DMS 273 (cell line): ENCODE measurements around the gene PRKAR1B.
"Not testable (repeated sequence)": the region's sequence is repeated elsewhere in the genome, so short reads cannot be mapped to it uniquely, and the experiment has no call there.

Experiments used
- DNase-seq: peaks from one replicate; lab custom pipeline; 2025; ENCODE audit not compliant: unreplicated experiment; lab: John Stamatoyannopoulos, UW

PRKAR1B gene

DNA sequence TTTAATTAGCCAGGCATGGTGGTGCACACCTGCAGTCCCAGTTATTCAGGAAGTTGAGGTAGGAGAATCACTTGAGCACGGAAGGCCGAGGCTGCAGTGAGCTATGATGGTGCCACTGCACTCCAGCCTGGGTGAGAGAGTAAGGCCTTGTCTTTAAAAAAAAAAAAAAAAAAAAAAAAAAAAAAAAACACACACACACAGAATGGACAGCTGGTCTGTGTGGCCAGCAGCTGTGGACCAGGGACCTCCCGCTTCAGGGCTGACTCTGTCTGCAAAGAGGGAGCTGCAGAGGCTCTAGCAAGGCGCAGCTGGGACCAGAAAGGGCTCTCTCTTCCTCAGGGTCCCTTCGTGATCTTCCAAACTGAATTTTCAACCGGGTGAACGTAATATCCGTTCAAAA is 54.2 kb downstream of the PRKAR1B start:
- no peak for DNase-seq

DNA sequence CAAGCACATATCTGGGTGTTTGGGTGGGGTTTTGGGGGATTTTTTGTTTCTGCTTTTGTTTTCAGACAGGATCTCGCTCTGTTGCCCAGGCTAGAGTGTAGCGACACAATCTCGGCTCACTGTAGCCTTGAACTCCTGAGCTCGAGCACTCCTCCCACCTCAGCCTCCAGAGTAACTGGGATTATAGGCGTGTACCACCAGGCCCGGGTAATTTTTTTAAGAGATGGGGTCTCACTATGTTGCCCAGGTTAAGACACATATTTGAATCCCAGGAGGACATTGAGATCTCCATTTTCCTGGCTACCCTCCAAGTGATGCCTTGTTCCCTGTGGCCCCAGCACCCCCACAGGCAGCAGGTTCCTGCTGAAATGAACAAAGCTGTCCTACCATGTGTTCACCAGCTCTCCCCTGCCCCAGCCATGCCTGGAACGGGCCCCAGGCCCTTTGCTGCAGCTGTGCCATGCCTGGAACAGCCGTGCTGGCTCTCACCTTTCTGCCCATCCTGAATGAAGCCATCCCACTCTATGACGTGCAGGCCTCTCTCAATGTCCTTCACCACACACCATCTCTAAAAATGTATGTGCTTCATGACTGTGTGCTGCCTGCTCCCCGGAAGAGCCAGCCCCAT is 55.6 kb downstream of the PRKAR1B start:
- no peak for DNase-seq

DNA sequence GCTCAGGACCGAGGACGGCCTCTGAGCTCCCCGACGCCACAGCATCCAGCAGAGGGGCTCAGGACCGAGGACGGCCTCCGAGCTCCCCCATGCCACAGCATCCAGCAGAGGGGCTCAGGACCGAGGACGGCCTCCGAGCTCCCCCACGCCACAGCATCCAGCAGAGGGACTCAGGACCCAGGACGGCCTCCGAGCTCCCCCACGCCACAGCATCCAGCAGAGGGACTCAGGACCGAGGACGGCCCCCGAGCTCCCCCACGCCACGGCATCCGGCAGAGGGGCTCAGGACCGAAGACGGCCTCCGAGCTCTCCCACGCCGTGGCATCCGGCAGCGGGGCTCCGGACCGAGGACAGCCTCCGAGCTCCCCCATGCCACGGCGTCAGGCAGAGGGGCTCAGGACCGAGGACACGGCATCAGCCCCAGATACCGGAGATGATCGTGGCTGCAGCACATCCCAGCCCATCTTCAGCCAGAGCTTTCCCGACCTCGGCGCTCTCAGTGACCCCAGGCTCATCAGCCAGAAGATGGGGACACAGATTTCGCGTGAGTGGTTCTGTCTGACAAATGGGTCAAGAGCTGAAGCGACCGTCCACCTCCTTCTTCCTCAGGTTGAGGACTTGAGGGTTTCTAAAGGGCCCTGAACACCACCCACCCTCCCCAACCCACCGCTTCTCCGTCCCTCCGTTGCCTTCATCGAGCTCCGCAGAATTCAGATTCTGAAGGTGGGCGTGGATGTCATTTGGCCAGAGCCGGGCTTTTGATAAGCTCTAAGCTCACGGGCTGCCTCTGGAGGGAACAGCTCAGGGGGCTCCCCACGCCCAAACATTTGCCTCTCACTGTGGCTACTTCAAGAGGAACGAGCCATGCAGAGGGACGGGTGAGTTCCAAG is 56.3 kb downstream of the PRKAR1B start:
- no peak for DNase-seq

DNA sequence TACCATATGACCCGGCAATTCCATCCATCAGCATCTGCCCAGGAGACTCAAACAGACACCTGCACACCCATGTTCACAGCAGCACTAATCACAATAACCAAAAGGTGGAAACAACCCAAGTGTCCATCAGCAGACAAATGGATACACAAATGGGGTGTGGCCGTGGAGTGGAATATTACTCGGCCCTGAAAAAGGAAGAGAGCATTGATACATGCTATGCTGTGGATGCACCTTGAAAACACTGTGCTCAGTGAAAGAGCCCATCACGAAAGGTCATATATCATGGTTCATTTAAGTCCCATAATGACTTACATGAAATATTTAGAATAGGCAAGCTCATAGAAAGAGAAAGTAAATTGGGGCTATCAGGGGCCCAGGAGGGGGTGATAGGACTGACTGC is 58.1 kb downstream of the PRKAR1B start:
- no peak for DNase-seq

- no peak for DNase-seq
These were observed 58.7 kb downstream of the PRKAR1B start for GRCh38 chr7:668139-668931.

DNA sequence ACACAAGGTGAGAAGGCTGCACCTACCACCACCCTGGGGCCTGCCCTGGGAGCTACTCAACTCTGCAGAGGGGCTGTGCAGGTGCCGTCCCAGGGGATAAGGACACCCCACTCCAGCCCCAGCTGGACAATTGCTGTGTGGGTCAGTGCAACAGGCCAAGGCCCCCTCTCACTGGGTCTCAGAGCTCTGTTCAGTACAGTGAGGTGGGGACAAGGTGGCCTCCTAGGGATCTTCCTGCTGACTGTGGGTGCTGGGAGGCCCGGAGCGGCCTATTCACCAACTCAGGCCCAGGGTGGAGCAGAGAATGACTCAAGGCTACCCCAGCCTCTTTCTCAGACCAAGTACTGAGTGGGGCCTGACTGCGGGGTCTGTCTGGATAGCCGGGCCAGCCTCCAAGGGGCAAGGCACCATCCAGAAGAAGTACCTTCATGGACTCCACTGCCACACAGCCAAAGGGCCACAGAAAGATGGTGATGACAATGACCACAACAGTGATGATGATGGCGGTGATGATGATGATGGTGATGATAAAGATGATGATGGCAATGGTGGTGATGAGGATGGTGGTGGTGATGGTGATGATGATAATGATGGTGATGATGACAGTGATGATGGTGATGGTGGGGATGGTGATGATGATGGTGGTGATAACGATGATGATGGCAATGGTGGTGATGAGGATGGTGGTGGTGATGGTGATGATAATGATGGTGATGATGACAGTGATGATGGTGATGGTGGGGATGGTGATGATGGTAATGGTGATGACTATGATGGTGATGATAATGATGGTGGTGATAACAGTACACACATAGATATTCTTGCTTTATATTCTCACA is 60.4 kb downstream of the PRKAR1B start:
- no peak for DNase-seq

DNA sequence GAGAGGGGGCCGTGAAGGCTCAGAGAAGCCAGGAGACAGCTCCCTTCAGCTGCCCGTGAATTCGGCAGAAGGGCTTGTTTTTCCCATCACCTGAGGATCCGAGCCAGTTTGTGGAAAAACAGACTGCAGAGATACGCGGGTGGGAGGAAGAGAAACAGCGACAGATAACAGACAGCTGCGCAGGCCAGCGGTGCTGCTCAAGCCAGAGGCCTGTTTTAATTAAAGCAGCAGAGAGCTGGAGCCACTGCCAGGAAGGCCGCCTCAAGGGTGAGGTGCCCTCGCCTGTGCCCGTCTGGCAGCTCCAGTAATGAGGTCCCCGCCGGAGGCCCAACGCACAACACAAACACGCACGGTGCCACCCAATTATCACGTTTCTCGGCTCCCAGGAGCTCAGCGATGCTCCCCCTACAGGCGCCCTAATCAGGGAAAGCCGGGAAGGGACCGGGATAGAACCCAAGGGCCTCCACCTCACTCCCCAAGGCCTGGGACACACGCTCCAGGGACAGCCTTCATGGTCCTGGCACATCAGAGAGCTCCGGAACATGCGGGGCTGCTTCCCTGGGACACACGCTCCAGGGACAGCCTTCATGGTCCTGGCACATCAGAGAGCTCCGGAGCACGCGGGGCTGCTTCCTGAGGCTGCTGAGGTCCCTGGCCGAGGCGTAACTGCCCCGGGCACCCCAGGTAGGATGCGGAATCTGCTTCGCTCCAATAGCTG is 61.2 kb downstream of the PRKAR1B start:
- no peak for DNase-seq

GRCh38 chr7:664997-665735 is 61.9 kb downstream of the PRKAR1B start:
- DNase-seq: no peak

- no peak for DNase-seq
These were observed 62.7 kb downstream of the PRKAR1B start for GRCh38 chr7:664402-664775.

DNA sequence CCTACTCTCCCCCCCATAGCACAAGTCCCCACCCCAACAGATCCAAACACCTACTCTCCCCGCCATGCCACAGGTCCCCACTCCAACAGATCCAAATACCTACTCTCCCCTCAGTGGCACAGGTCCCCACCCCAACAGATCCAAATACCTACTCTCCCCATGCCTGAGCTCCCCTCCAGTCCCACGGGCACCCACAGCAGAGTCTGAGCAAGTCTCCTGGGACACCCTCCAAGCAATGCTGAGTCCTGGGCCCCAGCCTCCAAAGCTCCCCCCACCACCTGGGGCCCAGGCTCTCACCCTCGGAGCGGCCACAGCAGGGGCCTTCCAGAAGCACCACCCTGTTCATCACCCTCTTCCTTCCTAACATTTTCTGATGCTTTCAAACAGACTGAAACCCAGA is 64.5 kb downstream of the PRKAR1B start:
- no peak for DNase-seq

GRCh38 chr7:659996-660395 is 67.1 kb downstream of the PRKAR1B start:
- DNase-seq: no peak

GRCh38 chr7:659306-659847 is 67.7 kb downstream of the PRKAR1B start:
- no peak for DNase-seq

DNA sequence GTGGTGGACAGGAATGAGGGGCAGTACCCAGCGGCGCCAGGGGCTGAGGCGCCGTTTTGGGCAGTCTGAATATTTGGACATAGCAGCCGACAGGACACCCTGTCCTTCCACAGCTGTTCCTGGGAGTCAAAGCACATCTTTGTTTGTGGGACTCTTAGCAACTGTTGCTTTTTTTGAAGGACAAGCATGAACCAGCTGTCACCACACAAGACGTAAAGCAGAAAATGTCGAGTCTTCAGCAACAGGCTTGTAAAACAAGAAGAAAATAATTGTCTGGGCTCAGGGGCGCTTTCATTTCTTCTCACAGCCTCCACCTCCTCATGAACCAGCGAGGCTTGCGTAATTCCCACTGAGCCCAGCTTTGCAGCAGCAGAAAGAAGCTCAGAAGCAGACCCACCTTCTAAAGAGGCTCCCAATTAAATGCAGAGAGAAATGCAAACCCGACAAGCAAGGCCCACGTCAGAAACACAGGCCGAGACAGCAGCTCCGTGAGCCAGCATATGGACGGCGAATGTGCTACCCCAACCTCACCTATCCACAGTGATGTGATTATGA is 69.4 kb downstream of the PRKAR1B start:
- DNase-seq: peak; percentile 65

GRCh38 chr7:657010-657409 is 70.1 kb downstream of the PRKAR1B start:
- not testable (repeated sequence) for DNase-seq

GRCh38 chr7:655758-656157 is 71.3 kb downstream of the PRKAR1B start:
- DNase-seq: no peak

DNA sequence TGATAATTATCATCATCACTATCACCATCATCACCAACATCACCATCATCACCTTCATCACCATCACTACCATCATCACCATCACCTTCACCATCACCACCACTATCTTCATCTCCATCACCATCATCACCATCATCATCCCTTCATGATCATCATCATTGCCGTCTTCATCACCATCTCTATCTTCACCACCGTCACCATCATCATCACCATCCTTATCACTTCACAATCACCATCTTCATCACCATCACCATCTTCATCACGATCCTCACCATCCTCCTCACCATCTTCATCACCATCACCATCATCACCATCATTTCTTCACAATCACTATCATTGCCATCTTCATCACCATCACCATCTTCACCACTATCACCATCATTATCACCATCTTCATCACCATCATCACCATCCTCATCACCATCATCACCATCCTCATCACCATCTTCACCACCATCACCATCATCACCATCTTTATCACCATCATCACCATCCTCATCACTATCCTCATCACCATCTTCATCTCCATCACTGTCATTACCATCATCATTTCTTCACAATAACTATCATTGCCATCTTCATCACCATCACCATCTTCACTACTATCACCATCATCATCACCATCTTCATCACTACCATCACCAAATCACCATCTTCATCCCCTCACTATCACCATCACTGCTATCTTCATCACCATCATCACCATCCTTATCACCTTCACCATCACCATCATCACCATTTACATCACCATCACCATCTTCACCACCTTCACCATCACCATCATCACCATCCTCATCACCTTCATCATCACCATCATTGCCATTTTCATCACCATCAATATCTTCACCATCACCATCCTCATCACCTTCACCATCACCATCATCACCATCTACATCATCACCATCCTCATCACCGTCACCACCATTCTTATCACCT is 73.0 kb downstream of the PRKAR1B start:
- DNase-seq: no peak

GRCh38 chr7:652881-653280 is 74.2 kb downstream of the PRKAR1B start:
- no peak for DNase-seq

- DNase-seq: not testable (repeated sequence)
These were observed 74.9 kb downstream of the PRKAR1B start for GRCh38 chr7:652167-652566.
